NCI-H82 (cell line): ENCODE data around the gene DEPDC5.

ENCODE experiments used
- DNase-seq: peaks from one replicate; lab custom pipeline; 2025; lab: John Stamatoyannopoulos, UW

The DEPDC5 gene

GRCh38 chr22:31950226-31950625 is 196.4 kb downstream of the DEPDC5 start:
- no peak for DNase-seq

GRCh38 chr22:31951194-31952093 is 197.6 kb downstream of the DEPDC5 start:
- no peak for DNase-seq

GRCh38 chr22:31952094-31952401 is 198.2 kb downstream of the DEPDC5 start:
- DNase-seq: no peak

- no peak for DNase-seq
Observed at GRCh38 chr22:31952472-31952871, 198.7 kb downstream of the DEPDC5 start.

- DNase-seq: no peak
Observed at GRCh38 chr22:31953261-31953660, 199.4 kb downstream of the DEPDC5 start.

GRCh38 chr22:31954535-31955523 is 201.0 kb downstream of the DEPDC5 start:
- DNase-seq: no peak

- DNase-seq: no peak
Observed at GRCh38 chr22:31956360-31956759, 202.5 kb downstream of the DEPDC5 start.
